Measurements from ENCODE around the gene GOLPH3L. TPM values are rescaled to one million over a fixed set of nuclear protein-coding genes. Genes with fewer than 3 reads are reported as not detected.
"Not testable (repeated sequence)": the region's sequence is repeated elsewhere in the genome, so short reads cannot be mapped to it uniquely, and the experiment has no call there.

The GOLPH3L gene
- total and polyA plus RNA-seq, 10 donors = 9.0 to 31.0 (median 23.8) TPM

DNA sequence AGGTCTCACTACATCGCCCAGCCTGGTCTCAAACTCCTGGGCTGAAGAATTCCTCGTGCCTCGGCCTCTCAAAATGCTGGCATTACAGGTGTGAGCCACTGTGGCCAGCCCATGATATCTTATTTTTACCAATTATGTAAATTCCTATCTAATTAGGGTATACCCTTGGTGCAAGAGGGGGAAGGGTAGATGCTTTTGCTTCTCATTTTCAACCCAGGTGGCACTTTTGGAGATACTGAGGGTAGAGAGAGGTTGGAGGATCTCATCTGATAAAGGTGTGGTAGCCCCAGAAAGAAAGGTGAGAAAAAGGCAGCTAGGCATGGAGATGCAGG is 85.0 kb downstream of the GOLPH3L start:
- peaks cover 25 to 83% (median 66%) of the 10 kb centered on the region in 6 donors for H3K4me1 ChIP-seq
- peak overlapping the region; percentile 61 to 97 (median 90) for H3K27ac ChIP-seq
- intact Hi-C loops (cut with DNase I; ENCODE audit: low total_unique reads) = no loop called here
- no peaks in the 10 kb centered on the region for H3K9me3 ChIP-seq
- DNase-seq = no peak
- peaks cover 0 to 28% (median 8%) of the 10 kb centered on the region in 6 donors for H3K36me3 ChIP-seq
- H3K27me3 ChIP-seq (replicated peaks in 1 of 7) = no peaks in the 10 kb centered on the region
- TF ChIP-seq POLR2AphosphoS5 (IDR thresholded peaks at IDR 0.05) (no peak), POLR2A (IDR thresholded peaks at IDR 0.05) (no peak)
- TF ChIP-seq, protein P1, sequence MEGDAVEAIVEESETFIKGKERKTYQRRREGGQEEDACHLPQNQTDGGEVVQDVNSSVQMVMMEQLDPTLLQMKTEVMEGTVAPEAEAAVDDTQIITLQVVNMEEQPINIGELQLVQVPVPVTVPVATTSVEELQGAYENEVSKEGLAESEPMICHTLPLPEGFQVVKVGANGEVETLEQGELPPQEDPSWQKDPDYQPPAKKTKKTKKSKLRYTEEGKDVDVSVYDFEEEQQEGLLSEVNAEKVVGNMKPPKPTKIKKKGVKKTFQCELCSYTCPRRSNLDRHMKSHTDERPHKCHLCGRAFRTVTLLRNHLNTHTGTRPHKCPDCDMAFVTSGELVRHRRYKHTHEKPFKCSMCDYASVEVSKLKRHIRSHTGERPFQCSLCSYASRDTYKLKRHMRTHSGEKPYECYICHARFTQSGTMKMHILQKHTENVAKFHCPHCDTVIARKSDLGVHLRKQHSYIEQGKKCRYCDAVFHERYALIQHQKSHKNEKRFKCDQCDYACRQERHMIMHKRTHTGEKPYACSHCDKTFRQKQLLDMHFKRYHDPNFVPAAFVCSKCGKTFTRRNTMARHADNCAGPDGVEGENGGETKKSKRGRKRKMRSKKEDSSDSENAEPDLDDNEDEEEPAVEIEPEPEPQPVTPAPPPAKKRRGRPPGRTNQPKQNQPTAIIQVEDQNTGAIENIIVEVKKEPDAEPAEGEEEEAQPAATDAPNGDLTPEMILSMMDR (IDR thresholded peaks at IDR 0.05 in 8 of 11, conservative IDR thresholded peaks at IDR 0.05 in 3 of 11) = no peak
- H3K4me3 ChIP-seq = peak overlapping the region in 1 of 8 donors; percentile 59
- 70 to 81% (median 79%) methylated on average over 3 of the region's 3 CpGs for WGBS, 5 donors

GRCh38 chr1:150610576-150610975 is 86.4 kb downstream of the GOLPH3L start:
- H3K4me3 ChIP-seq = peak overlapping the region in 1 of 8 donors; percentile 59
- H3K36me3 ChIP-seq = peaks cover 0 to 14% (median 2%) of the 10 kb centered on the region in 6 donors
- H3K9me3 ChIP-seq = no peaks in the 10 kb centered on the region
- 88 to 95% (median 93%) methylated on average over 4 of the region's 4 CpGs for WGBS, 5 donors
- intact Hi-C loops (cut with DNase I; ENCODE audit: low total_unique reads) = no loop called here
- peak overlapping the region; percentile 61 to 97 (median 90) for H3K27ac ChIP-seq
- DNase-seq = no peak
- no peaks in the 10 kb centered on the region for H3K27me3 ChIP-seq (replicated peaks in 1 of 7)
- TF ChIP-seq POLR2A (IDR thresholded peaks at IDR 0.05) (no peak), POLR2AphosphoS5 (IDR thresholded peaks at IDR 0.05) (no peak)
- TF ChIP-seq, protein P1 (IDR thresholded peaks at IDR 0.05 in 8 of 11, conservative IDR thresholded peaks at IDR 0.05 in 3 of 11) = no peak
- H3K4me1 ChIP-seq = peaks cover 25 to 74% (median 60%) of the 10 kb centered on the region in 6 donors

GRCh38 chr1:150609732-150610131 is 87.2 kb downstream of the GOLPH3L start:
- intact Hi-C loops (cut with DNase I; ENCODE audit: low total_unique reads) = no loop called here
- 74 to 88% (median 81%) methylated on average over 2 of the region's 2 CpGs for WGBS, 5 donors
- no peak overlapping the region for H3K4me3 ChIP-seq
- H3K27me3 ChIP-seq (replicated peaks in 1 of 7) = no peaks in the 10 kb centered on the region
- no peak for DNase-seq
- peaks cover 0 to 9% (median 0%) of the 10 kb centered on the region in 6 donors for H3K36me3 ChIP-seq
- H3K4me1 ChIP-seq = peaks cover 25 to 74% (median 56%) of the 10 kb centered on the region in 6 donors
- no peaks in the 10 kb centered on the region for H3K9me3 ChIP-seq
- TF ChIP-seq POLR2A (IDR thresholded peaks at IDR 0.05) = no peak
- TF ChIP-seq, protein P1 (IDR thresholded peaks at IDR 0.05 in 8 of 11, conservative IDR thresholded peaks at IDR 0.05 in 3 of 11) = no peak
- TF ChIP-seq POLR2AphosphoS5 (IDR thresholded peaks at IDR 0.05) = no peak
- peak overlapping the region in 6 of 8 donors; percentile 87 to 97 (median 92) for H3K27ac ChIP-seq

DNA sequence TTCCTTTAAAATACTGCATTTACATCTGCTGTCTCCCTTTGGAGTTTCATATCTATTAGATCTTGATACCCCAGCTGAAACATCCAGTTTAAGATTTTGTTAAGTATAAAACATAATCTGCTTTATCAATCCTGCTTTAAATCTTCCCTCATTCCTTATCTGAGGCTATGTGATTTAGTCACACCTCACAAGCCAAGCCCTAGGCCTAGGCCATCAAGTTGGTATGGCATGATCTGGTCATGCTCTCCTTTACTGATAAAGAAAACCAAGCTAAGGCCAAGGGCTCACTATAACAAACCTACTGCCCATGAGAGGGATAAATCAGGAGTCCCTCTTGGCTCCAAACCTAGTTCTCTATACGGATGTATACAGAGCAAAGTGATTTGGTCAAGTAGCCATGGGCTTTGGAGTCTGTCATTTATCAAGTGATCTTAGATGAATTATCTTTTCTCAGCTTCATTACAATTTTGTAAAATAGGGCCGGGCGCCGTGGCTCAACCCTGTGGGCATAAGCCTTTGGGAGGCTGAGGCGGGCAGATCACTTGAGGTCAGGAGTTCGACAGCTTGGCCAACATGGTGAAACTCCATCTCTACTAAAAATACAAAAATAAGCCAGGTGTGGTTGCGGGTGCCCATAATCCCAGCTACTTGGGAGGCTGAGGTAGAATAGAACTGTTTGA is 90.4 kb downstream of the GOLPH3L start:
- Histone ChIP-seq H3K36me3 (peaks cover 0 to 9% (median 0%) of the 10 kb centered on the region in 6 donors), H3K27ac (peak overlapping the region in 2 of 8 donors; percentile 2 to 84), H3K27me3 (replicated peaks in 1 of 7) (no peaks in the 10 kb centered on the region), H3K9me3 (no peaks in the 10 kb centered on the region), H3K4me1 (peaks cover 4 to 51% (median 28%) of the 10 kb centered on the region in 6 donors), H3K4me3 (no peak overlapping the region)
- no peak for DNase-seq
- intact Hi-C loops (cut with DNase I; ENCODE audit: low total_unique reads) = no loop called here
- TF ChIP-seq POLR2AphosphoS5 (IDR thresholded peaks at IDR 0.05) (no peak), POLR2A (IDR thresholded peaks at IDR 0.05) (no peak)
- TF ChIP-seq, protein P1 (IDR thresholded peaks at IDR 0.05 in 8 of 11, conservative IDR thresholded peaks at IDR 0.05 in 3 of 11) = no peak
- 95 to 100% (median 97%) methylated on average over 7 of the region's 7 CpGs for WGBS, 5 donors

- DNase-seq; H3K27me3 ChIP-seq (replicated peaks in 1 of 7); H3K9me3 ChIP-seq; H3K4me3 ChIP-seq; intact Hi-C loops (cut with DNase I; ENCODE audit: low total_unique reads): not testable (repeated sequence)
- 92 to 100% (median 99%) methylated on average over 3 of the region's 3 CpGs for WGBS, 5 donors
- peaks cover 0 to 43% (median 16%) of the 10 kb centered on the region in 6 donors for H3K4me1 ChIP-seq
- peaks cover 0 to 15% (median 3%) of the 10 kb centered on the region in 6 donors for H3K36me3 ChIP-seq
- peak overlapping the region in 3 of 8 donors; percentile 81 to 84 (median 83) for H3K27ac ChIP-seq
Observed at GRCh38 chr1:150605451-150605731, 91.6 kb downstream of the GOLPH3L start.

Measured in spleen (tissue), 11 donors.